GM19023 (cell line): ENCODE measurements around the gene DDX50.
"Not testable (repeated sequence)": the region's sequence is repeated elsewhere in the genome, so short reads cannot be mapped to it uniquely, and the experiment has no call there.

Experiments
- ATAC-seq: cut with Tn5 transposase; IDR thresholded peaks from one replicate; pipeline ENCODE4 v1.9.1; 2021; ENCODE audit warnings: mild to moderate bottlenecking, moderate library complexity; ENCODE audit not compliant: unreplicated experiment

DDX50 gene

DNA sequence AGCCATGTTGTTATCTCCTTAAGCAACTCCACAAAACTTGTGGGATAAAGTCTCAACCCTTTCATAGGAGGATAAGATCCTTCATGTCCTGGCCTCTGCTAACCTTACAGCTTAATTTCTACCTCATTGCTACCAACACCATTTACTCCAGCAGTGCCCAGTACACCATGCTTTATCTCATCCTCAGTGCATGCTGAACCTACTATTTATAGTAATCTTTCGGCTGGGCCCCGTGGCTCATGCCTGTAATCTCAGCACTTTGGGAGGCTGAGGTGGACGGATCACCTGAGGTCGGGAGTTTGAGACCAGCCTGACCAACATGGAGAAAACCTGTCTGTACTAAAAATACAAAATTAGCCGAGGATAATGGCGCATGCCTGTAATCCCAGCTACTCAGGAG, 78.6 kb downstream of the DDX50 start:
- ATAC-seq: not testable (repeated sequence)

DNA sequence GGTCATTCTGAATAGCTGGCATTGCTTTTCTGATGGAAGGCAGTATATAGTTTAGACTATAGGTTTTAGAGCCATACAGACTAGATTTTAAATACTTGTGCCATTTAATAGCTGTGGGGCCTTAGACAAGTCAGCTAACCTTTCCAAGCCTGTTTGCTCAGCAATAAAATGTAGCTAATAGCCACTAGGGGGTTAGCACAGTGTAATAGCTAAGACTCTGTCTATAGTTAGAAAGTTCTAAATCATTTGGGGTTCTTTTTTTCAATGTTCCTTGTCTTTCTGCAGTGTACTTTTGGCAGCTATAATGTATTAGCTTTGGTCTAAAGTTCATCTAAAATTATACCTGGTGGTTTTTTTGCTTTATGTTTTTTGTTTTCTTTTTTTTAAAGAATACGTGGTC, 80.0 kb downstream of the DDX50 start:
- no peak for ATAC-seq

DNA sequence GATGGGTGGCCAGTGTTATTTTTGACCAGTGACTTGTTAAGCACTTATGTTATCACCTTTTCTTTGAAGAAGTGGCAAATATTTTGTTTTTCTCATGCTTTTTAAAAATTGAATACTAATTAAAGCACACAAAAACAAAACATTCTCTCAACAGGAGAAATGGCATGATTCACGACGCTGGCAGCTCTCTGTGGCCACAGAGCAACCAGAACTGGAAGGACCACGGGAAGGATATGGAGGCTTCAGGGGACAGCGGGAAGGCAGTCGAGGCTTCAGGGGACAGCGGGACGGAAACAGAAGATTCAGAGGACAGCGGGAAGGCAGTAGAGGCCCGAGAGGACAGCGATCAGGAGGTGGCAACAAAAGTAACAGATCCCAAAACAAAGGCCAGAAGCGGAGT, 81.3 kb downstream of the DDX50 start:
- no peak for ATAC-seq

DNA sequence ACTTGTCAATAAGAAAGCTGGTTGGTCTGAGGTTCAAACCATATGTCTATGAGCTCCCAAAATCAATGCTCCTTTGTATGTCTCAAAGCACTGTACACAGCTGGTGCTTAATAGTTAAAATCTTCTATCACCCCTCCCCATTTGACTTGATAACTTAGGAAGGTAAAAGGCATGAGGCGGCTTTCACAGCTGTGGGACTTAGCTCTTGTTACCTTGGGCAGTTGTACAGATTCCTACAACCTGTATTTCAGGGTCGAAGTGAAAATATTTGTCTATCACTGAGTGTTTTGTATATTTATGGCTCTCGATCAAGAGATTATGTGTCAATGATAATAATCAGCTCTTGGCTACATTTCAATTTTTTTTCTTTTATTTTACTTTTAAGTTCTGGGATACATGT, 86.5 kb downstream of the DDX50 start:
- ATAC-seq: no peak

DNA sequence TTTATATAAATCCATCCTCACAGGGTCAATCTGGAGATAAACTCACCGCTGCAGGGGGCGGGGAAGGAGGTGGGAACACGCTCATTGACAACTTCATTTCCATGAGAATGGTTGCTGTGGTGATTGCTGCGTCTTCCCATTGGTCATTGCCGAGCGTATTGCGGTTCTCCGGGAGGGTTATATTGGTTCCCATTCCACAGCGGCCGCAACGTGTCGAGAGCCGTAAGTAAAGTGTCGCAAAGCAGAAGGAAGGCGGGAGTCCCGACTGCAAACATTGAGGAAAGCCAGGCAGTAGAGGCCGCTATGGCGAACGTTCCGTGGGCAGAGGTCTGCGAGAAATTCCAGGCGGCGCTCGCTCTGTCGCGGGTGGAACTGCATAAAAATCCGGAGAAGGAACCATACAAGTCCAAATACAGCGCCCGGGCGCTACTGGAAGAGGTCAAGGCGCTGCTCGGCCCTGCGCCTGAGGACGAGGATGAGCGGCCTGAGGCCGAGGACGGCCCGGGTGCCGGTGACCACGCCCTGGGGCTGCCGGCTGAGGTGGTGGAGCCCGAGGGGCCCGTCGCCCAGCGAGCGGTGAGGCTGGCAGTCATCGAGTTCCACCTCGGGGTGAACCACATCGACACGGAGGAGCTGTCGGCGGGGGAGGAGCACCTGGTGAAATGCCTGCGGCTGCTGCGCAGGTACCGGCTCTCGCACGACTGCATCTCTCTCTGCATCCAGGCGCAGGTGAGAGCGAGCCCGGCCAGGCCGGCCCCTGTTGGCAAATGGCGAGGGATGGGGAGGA, 87.6 kb downstream of the DDX50 start, which contains the start of gene KIFBP:
Gene KIFBP (plus strand): TSS at position 274 of the 787 bp plus-strand sequence. CDS start 30 bp downstream, at position 304.
- ATAC-seq: peak; percentile 76

DNA sequence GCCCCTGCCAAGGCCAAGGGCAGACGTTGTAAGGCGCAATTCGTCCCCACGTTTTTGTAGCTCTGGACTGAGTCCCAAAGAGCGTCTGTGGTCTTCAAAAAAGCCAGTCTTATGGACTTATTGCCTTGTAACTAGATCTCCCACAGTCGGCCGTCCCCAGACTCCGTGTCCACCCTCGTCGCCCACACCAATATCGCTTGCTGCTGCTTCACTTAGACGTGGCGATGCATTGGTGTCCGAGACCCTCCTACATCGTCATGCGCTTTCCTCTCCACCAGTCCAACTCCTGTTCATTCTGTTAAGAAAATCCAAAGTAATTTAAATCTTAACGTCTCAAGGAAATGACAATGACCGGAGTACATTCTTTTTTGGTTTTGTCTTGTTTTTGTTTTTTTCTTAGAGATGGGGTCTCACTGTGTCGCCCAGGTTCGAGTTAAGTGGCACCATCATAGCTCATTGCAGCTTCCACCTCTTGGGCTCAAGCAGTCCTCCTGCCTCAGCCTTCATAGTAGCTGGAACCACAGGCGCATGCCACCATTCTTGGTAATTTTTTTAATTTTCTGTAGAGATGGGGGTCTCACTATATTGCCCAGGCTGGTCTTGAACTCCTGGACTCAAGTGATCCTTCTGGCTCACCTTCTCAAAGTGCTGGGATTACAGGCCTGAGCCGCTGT, 88.3 kb downstream of the DDX50 start:
- ATAC-seq: no peak

DNA sequence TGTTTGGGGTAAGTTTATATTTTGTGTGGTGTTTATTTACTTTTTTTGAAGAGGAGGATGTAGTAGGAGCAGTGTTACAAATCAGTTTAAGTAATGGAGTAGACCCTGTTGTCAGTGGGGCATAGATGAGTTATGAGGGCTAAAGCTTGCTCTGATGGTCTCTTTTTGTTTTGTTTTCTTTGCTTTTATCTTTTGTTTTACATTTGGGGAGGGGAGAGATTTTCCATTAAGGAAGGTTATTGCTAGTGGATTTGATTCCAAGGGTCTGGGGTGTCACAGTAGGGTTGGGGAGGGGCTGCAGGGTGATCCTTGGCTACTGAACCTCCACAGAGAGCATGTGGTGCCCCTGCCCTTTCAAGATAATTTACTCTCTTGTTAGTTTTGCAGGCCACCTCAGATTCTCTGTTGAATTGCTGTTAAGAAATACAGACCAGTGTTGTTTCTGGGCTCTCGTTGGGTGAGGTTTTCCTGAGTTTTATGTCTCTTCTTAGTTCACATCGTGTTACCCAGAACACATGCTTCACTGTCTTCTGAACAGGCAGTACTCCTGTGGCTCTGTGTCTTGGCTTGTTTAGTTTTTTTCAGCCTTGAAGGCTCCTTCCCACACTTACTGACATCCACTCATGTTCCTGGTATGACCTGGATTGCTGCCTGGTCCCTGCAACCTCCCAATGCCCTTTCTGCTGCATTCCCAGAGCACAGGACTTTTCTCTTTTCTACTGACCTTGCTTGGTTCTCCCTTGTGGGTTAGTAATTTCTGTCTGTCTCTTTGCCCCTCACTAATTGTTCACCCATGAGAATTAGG, 91.7 kb downstream of the DDX50 start:
- no peak for ATAC-seq
